ENCODE measurements around the gene WNK2.
"Not testable (repeated sequence)": the region's sequence is repeated elsewhere in the genome, so short reads cannot be mapped to it uniquely, and the experiment has no call there.

WNK2 gene

GRCh38 chr9:93336720-93337119 lies 152.8 kb downstream of the WNK2 start:
- no peak for DNase-seq (ENCODE audit: low spot score)

- DNase-seq (ENCODE audit: low spot score) = not testable (repeated sequence)
Observed at GRCh38 chr9:93338196-93338595, 154.3 kb downstream of the WNK2 start.

- DNase-seq (ENCODE audit: low spot score) = no peak
Observed at GRCh38 chr9:93340091-93340490, 156.2 kb downstream of the WNK2 start.

GRCh38 chr9:93341820-93342219 lies 157.9 kb downstream of the WNK2 start:
- not testable (repeated sequence) for DNase-seq (ENCODE audit: low spot score)

- not testable (repeated sequence) for DNase-seq (ENCODE audit: low spot score)
Observed at GRCh38 chr9:93342428-93342827, 158.5 kb downstream of the WNK2 start.

GRCh38 chr9:93343663-93344062 lies 159.7 kb downstream of the WNK2 start:
- DNase-seq (ENCODE audit: low spot score) = no peak

- DNase-seq (ENCODE audit: low spot score) = no peak
Observed at GRCh38 chr9:93345643-93346230, 161.8 kb downstream of the WNK2 start.

GRCh38 chr9:93346231-93347112 lies 162.5 kb downstream of the WNK2 start:
- no peak for DNase-seq (ENCODE audit: low spot score)

GRCh38 chr9:93347371-93347975 lies 163.5 kb downstream of the WNK2 start:
- not testable (repeated sequence) for DNase-seq (ENCODE audit: low spot score)

GRCh38 chr9:93353413-93354310 lies 169.7 kb downstream of the WNK2 start:
- not testable (repeated sequence) for DNase-seq (ENCODE audit: low spot score)

GRCh38 chr9:93354451-93354850 lies 170.5 kb downstream of the WNK2 start:
- no peak for DNase-seq (ENCODE audit: low spot score)

GRCh38 chr9:93355827-93356226 lies 171.9 kb downstream of the WNK2 start:
- no peak for DNase-seq (ENCODE audit: low spot score)

- DNase-seq (ENCODE audit: low spot score) = no peak
Observed at GRCh38 chr9:93357649-93358048, 173.7 kb downstream of the WNK2 start.

GRCh38 chr9:93359907-93360306 lies 176.0 kb downstream of the WNK2 start:
- not testable (repeated sequence) for DNase-seq (ENCODE audit: low spot score)

GRCh38 chr9:93361995-93362394 lies 178.1 kb downstream of the WNK2 start:
- no peak for DNase-seq (ENCODE audit: low spot score)

- DNase-seq (ENCODE audit: low spot score) = no peak
Observed at GRCh38 chr9:93364734-93365426, 180.9 kb downstream of the WNK2 start.

- no peak for DNase-seq (ENCODE audit: low spot score)
Observed at GRCh38 chr9:93365427-93366118, 181.6 kb downstream of the WNK2 start.

GRCh38 chr9:93366119-93366447 lies 182.1 kb downstream of the WNK2 start:
- DNase-seq (ENCODE audit: low spot score) = no peak

- not testable (repeated sequence) for DNase-seq (ENCODE audit: low spot score)
Observed at GRCh38 chr9:93366486-93366885, 182.5 kb downstream of the WNK2 start.

- DNase-seq (ENCODE audit: low spot score) = no peak
Observed at GRCh38 chr9:93368437-93368836, 184.5 kb downstream of the WNK2 start.

- DNase-seq (ENCODE audit: low spot score) = no peak
Observed at GRCh38 chr9:93369686-93370085, 185.7 kb downstream of the WNK2 start.

Measured in HuH-7.5 (cell line).